VCaP (cell line): ENCODE measurements around the gene NEDD4L.

Experiments used
- H3K27ac ChIP-seq: fragments of 450-650 bp; 2 replicates; pipeline ENCODE4 v1.5.1; 2017
- CTCF ChIP-seq: fragments of 450-650 bp; conservative IDR thresholded peaks from 2 replicates; pipeline ENCODE4 v1.5.1; 2017; ENCODE audit warnings: mild to moderate bottlenecking, moderate library complexity

Gene NEDD4L

GRCh38 chr18:58204776-58205442 is 160.9 kb downstream of the NEDD4L start:
- TF ChIP-seq CTCF, result no peak
- H3K27ac ChIP-seq, result peak overlapping the region; percentile 84

- peak overlapping the region; percentile 84 for H3K27ac ChIP-seq
- no peak for TF ChIP-seq CTCF
These were observed 161.6 kb downstream of the NEDD4L start for GRCh38 chr18:58205443-58206160.

- no peak for TF ChIP-seq CTCF
- H3K27ac ChIP-seq, result peak overlapping the region; percentile 84
These were observed 163.6 kb downstream of the NEDD4L start for GRCh38 chr18:58207520-58208152.

- no peak for TF ChIP-seq CTCF
- H3K27ac ChIP-seq, result peak overlapping the region; percentile 84
These were observed 164.3 kb downstream of the NEDD4L start for GRCh38 chr18:58208207-58208932.

- TF ChIP-seq CTCF, result no peak
- H3K27ac ChIP-seq, result peak overlapping the region; percentile 93
These were observed 165.3 kb downstream of the NEDD4L start for GRCh38 chr18:58209326-58209725.

- TF ChIP-seq CTCF, result no peak
- peak overlapping the region; percentile 93 for H3K27ac ChIP-seq
These were observed 167.5 kb downstream of the NEDD4L start for GRCh38 chr18:58211510-58211909.

- peak overlapping the region; percentile 93 for H3K27ac ChIP-seq
- TF ChIP-seq CTCF, result no peak
These were observed 168.2 kb downstream of the NEDD4L start for GRCh38 chr18:58212274-58212673.
